Adipose tissue (tissue), 3 donors: ENCODE measurements around the gene RPS2. TPM values are rescaled to one million over a fixed set of nuclear protein-coding genes. Genes with fewer than 3 reads are reported as not detected.

ENCODE experiments used
- H3K27ac ChIP-seq: one replicate; pipeline ENCODE4 v1.5.1; 2013; ENCODE audit warnings: low read depth, low read length
- WGBS, 3 donors: extraction: QIAGEN DNeasy Blood & Tissue Kit; methylation state at CpG; one replicate each; pipeline ENCODE4 v1.1.7; 2013; 5-methylcytosine and 5-hydroxymethylcytosine counted together
- polyA plus RNA-seq, 3 donors: library from polyadenylated mRNA; stranded (reverse); fragments of 200-250 nt; gene quantifications; one replicate each; pipeline ENCODE4 v1.2.3, GENCODE V29; 2013
- donor health status: healthy with polysubstance abuse.
- donor health status: Bipolar disorder and iron deficiency.
- donor health status: healthy.

RPS2 gene
- polyA plus RNA-seq, 3 donors: 3,105 to 3,328 (median 3,324) TPM

- no peak overlapping the region for H3K27ac ChIP-seq
- 94 to 96% (median 95%) methylated on average over 53 of the region's 53 CpGs for WGBS, 3 donors
Observed at GRCh38 chr16:2001456-2002355, 37.1 kb upstream of the RPS2 start.

GRCh38 chr16:2001035-2001434 is 36.4 kb upstream of the RPS2 start:
- H3K27ac ChIP-seq: no peak overlapping the region
- 94 to 96% (median 96%) methylated on average over 19 of the region's 19 CpGs for WGBS, 3 donors

- H3K27ac ChIP-seq: no peak overlapping the region
- WGBS, 3 donors: 78 to 85% (median 84%) methylated on average over 24 to 28 of the region's 28 CpGs
Observed at GRCh38 chr16:1999866-2000514, 35.4 kb upstream of the RPS2 start.

- H3K27ac ChIP-seq: no peak overlapping the region
- WGBS, 3 donors: 91 to 95% (median 91%) methylated on average over 24 to 39 of the region's 39 CpGs
Observed at GRCh38 chr16:1998852-1999801, 34.5 kb upstream of the RPS2 start.

- WGBS, 3 donors: 91 to 95% (median 93%) methylated on average over 26 to 27 of the region's 27 CpGs
- H3K27ac ChIP-seq: no peak overlapping the region
Observed at GRCh38 chr16:1998360-1998835, 33.8 kb upstream of the RPS2 start.

- WGBS, 3 donors: 77 to 88% (median 84%) methylated on average over 26 of the region's 26 CpGs
- H3K27ac ChIP-seq: no peak overlapping the region
Observed at GRCh38 chr16:1997494-1998359, 33.1 kb upstream of the RPS2 start.

- H3K27ac ChIP-seq: no peak overlapping the region
- WGBS, 3 donors: 47 to 60% (median 53%) methylated on average over 2 of the region's 2 CpGs
Observed at GRCh38 chr16:1993731-1994131, 29.1 kb upstream of the RPS2 start.

- 46 to 51% (median 48%) methylated on average over 40 to 50 of the region's 50 CpGs for WGBS, 3 donors
- no peak overlapping the region for H3K27ac ChIP-seq
Observed at GRCh38 chr16:1992704-1993317, 28.2 kb upstream of the RPS2 start.

GRCh38 chr16:1991948-1992703 is 27.5 kb upstream of the RPS2 start:
- WGBS, 3 donors: 3 to 6% (median 4%) methylated on average over 69 to 96 of the region's 96 CpGs
- H3K27ac ChIP-seq: no peak overlapping the region

- H3K27ac ChIP-seq: no peak overlapping the region
Observed at GRCh38 chr16:1991588-1991947, 26.9 kb upstream of the RPS2 start.

GRCh38 chr16:1991135-1991551 is 26.5 kb upstream of the RPS2 start:
- no peak overlapping the region for H3K27ac ChIP-seq
- 4 to 16% (median 5%) methylated on average over 15 to 18 of the region's 18 CpGs for WGBS, 3 donors

More at GRCh38 chr16:1991588-1991947, 26.9 kb upstream of the RPS2 start:
- 10 to 15% (median 12%) methylated on average over 22 of the region's 22 CpGs for WGBS, 3 donors

GRCh38 chr16:1990351-1991134 is 25.9 kb upstream of the RPS2 start:
- H3K27ac ChIP-seq: no peak overlapping the region
- WGBS, 3 donors: 1 to 7% (median 2%) methylated on average over 44 to 50 of the region's 50 CpGs

- no peak overlapping the region for H3K27ac ChIP-seq
- WGBS, 3 donors: 2 to 3% methylated on average over 17 to 23 of the region's 25 CpGs; no CpG with 5 or more reads in 1 of the 3 donors
Observed at GRCh38 chr16:1990101-1990350, 25.4 kb upstream of the RPS2 start.

GRCh38 chr16:1989209-1990100 is 24.8 kb upstream of the RPS2 start, which contains the start of gene SYNGR3:
Gene SYNGR3 (plus strand): TSS chr16:1989970. CDS start chr16:1990103, 133 bp downstream.
- H3K27ac ChIP-seq: no peak within 1 kb of the TSS
- WGBS, 3 donors: 7 to 13% (median 8%) methylated on average over 39 to 67 of the region's 67 CpGs

- H3K27ac ChIP-seq: no peak overlapping the region
- WGBS, 3 donors: 88 to 91% (median 90%) methylated on average over 10 of the region's 10 CpGs
Observed at GRCh38 chr16:1987198-1987597, 22.6 kb upstream of the RPS2 start.
